Kidney (tissue), 14 donors: ENCODE data around the gene ADGRG1. TPM values are rescaled to one million over a fixed set of nuclear protein-coding genes. Genes with fewer than 3 reads are reported as not detected.
A peak's percentile ranks its signal among the peaks of the same experiment; 100 is the strongest.

Experiments
- DNase-seq, 5 donors: peaks; one replicate each; pipeline ENCODE4 v3.0.0-alpha.2; 2013 to 2020
- FAIRE-seq: peaks from 2 replicates; lab custom pipeline; 2012; peaks lifted over from hg19 to GRCh38; lab: Jason Lieb, UNC
- H3K27ac ChIP-seq, 2 donors: one replicate each; pipeline ENCODE4 v1.7.0; 2013; ENCODE audit warnings: low read depth in 2 of 2, low read length in 2 of 2, inconsistent platforms in 1 of 2
- H3K27me3 ChIP-seq: one replicate; pipeline ENCODE4 v1.7.1; 2013; ENCODE audit warnings: low read length, inconsistent platforms; ENCODE audit not compliant: control insufficient read depth, insufficient read depth
- H3K36me3 ChIP-seq, 3 donors: one replicate each; pipeline versions ENCODE4 v1.7.0 to v1.7.1; 2013; ENCODE audit warnings: low read length in 3 of 3, control low read depth in 1 of 3, inconsistent platforms in 1 of 3; ENCODE audit not compliant: insufficient read depth in 3 of 3, control insufficient read depth in 2 of 3
- H3K4me1 ChIP-seq, 3 donors: one replicate each; pipeline versions ENCODE4 v1.7.0 to v1.7.1; 2013; ENCODE audit warnings: low read length in 3 of 3, inconsistent platforms in 1 of 3, low read depth in 1 of 3; ENCODE audit not compliant: control insufficient read depth in 2 of 3, insufficient read depth in 2 of 3
- H3K4me3 ChIP-seq, 3 donors: one replicate each; pipeline versions ENCODE4 v1.7.0 to v1.8.1; 2013; ENCODE audit warnings: low read length in 3 of 3, control low read depth in 1 of 3, inconsistent platforms in 1 of 3
- H3K9ac ChIP-seq, 3 donors: one replicate each; pipeline versions ENCODE4 v1.7.0 to v1.7.1; 2013; ENCODE audit warnings: low read length in 3 of 3, control low read depth in 1 of 3, inconsistent platforms in 1 of 3
- H3K9me3 ChIP-seq, 3 donors: one replicate each; pipeline versions ENCODE4 v1.7.0 to v1.7.1; 2013; ENCODE audit warnings: low read length in 3 of 3, control low read depth in 1 of 3, inconsistent platforms in 1 of 3; ENCODE audit not compliant: control insufficient read depth in 2 of 3, insufficient read depth in 1 of 3
- CTCF ChIP-seq: IDR thresholded peaks from 3 replicates; pipeline ENCODE4 v1.5.1; 2012; ENCODE audit warnings: mild to moderate bottlenecking, moderate library complexity, borderline replicate concordance; ENCODE audit not compliant: insufficient read depth; ENCODE audit errors: extremely low read depth
- intact Hi-C: fragments of 100-400 bp; cut with DNase I; formaldehyde crosslinking; loops from one replicate; pipeline ENCODE4 v1.11.1; 2022
- polyA plus RNA-seq: library from polyadenylated mRNA; stranded (reverse); fragments of 350-450 nt; fragmentation: Illumina TruSeq; extraction: RNeasy Lipid Tissue Mini Kit (QIAGEN cat#74804); gene quantifications from one replicate; pipeline ENCODE4 v1.2.3, GENCODE V29; 2014; ENCODE audit warnings: low read depth, low replicate concordance; ENCODE audit not compliant: insufficient read depth
- total RNA-seq: library from RNA; stranded (reverse); fragmentation: NEBNext Ultra II Directional; extraction: Animal tissue kit (Norgen Biotek cat#: 25700); gene quantifications from one replicate; pipeline ENCODE4 v1.2.1, GENCODE V29; 2021
- donor health status: control.
- donor health status: control.
- donor health status: control.
- donor health status: control.
- donor health status: control.
- donor health status: DM: yes; HTN: yes; CAD: no.
- donor health status: Normal renal cell carcinoma (clear cell type).

Gene ADGRG1
- total and polyA plus RNA-seq, 2 donors from 2014 or later, result 188 to 351 TPM

- TF ChIP-seq CTCF, result no peak
- no peak for DNase-seq
- H3K9ac ChIP-seq, result no peak overlapping the region
- H3K4me3 ChIP-seq, result no peak overlapping the region
- H3K9me3 ChIP-seq, result no peaks in the 10 kb centered on the region
- FAIRE-seq, result no peak
- no peaks in the 10 kb centered on the region for H3K36me3 ChIP-seq
- intact Hi-C loops, result no loop called here
- H3K27ac ChIP-seq, result no peak overlapping the region
- no peaks in the 10 kb centered on the region for H3K27me3 ChIP-seq
- peaks cover 0 to 4% (median 0%) of the 10 kb centered on the region in 3 donors for H3K4me1 ChIP-seq
Measured at GRCh38 chr16:57693550-57693949, 65.1 kb downstream of the ADGRG1 start.

GRCh38 chr16:57694231-57694724, 65.8 kb downstream of the ADGRG1 start:
- no peak overlapping the region for H3K9ac ChIP-seq
- no peak overlapping the region for H3K27ac ChIP-seq
- no peaks in the 10 kb centered on the region for H3K9me3 ChIP-seq
- no peaks in the 10 kb centered on the region for H3K36me3 ChIP-seq
- DNase-seq (peak in 2 of 5 donors; percentile 21 to 67), FAIRE-seq (no peak)
- no peak overlapping the region for H3K4me3 ChIP-seq
- intact Hi-C loops, result no loop called here
- TF ChIP-seq CTCF, result no peak
- no peaks in the 10 kb centered on the region for H3K27me3 ChIP-seq
- peaks cover 0 to 4% (median 0%) of the 10 kb centered on the region in 3 donors for H3K4me1 ChIP-seq

- Histone ChIP-seq H3K27ac (no peak within 1 kb of the TSS), H3K27me3 (no peaks in the 10 kb centered on the region), H3K36me3 (no peaks in the 10 kb centered on the region), H3K4me1 (peaks cover 0 to 4% (median 0%) of the 10 kb centered on the region in 3 donors), H3K9me3 (no peaks in the 10 kb centered on the region), H3K9ac (no peak within 1 kb of the TSS), H3K4me3 (peak within 1 kb of the TSS; percentile 28 to 53 (median 35))
- intact Hi-C loops, result no loop called here
- no peak for TF ChIP-seq CTCF
- FAIRE-seq, result no peak
- peak in 4 of 5 donors; percentile 80 to 91 (median 84) for DNase-seq
Measured at GRCh38 chr16:57694725-57695679, 66.6 kb downstream of the ADGRG1 start, which contains the start of gene DRC7. Gene DRC7, plus strand, starts transcription at chr16:57694806. Its CDS starts 3,144 bp downstream, at chr16:57697950.
